GM18868 (cell line): Measurements from ENCODE around the gene RNF14.
A peak's percentile ranks its signal among the peaks of the same experiment; 100 is the strongest.

Experiments used
- ATAC-seq: cut with Tn5 transposase; IDR thresholded peaks from one replicate; pipeline ENCODE4 v1.9.1; 2021; ENCODE audit warnings: mild to moderate bottlenecking, moderate library complexity; ENCODE audit not compliant: unreplicated experiment

RNF14 gene

DNA sequence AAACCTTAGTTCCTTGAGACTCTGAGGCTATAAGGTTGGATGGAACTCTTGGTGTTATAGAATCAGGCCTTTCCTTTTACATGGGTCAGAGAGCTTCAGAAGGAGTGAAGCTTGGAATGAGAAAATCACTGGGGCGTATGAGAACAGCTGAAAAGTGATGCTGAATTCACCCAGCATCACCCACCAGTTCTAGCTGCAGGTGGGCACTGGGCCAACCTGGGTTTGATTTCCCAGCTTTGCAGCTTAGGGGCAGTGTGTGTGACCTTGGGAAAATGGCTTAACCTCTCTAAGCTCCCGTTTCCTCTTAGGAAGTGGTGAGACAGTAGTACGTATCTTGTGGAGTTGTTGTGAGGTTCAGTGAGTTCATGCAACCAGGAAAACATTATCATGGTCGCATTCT lies 21.6 kb upstream of the RNF14 start:
- no peak for ATAC-seq

DNA sequence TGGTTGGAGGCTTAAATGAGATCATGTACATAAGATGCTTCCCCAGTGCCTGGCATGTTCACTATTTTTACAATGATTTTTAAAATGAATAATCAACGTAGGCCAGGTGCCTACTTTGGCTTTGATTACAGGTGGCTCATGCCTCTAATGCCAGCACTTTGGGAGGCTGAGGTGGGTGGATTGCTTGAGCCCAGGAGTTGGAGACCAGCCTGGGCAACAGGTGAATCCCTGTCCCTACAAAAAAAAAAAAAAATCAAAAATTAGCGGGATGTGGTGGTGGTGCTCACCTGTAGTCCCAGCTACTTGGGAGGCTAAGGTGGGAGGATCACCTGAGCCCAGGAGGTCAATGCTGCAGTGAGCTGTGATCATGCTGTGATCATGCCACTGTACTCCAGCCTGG lies 20.1 kb upstream of the RNF14 start:
- no peak for ATAC-seq

DNA sequence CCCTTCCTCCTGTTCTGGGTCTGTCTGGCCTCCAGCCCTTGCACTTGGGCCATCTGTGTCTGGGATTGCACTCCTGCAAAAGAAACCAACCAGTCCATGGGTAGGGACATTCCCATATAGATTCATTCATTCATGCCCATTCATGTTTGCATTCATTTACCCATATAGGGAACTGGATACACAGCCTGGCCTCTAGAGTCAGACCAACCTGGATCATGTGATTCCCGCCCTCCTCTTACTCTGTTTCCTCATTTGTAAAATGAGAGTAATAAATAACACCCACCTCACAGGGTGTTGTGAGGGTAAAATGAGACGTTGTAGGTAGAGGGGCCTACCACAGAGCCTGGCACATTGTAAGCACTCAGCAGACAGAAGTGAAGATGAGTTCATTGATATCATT lies 19.4 kb upstream of the RNF14 start:
- no peak for ATAC-seq

DNA sequence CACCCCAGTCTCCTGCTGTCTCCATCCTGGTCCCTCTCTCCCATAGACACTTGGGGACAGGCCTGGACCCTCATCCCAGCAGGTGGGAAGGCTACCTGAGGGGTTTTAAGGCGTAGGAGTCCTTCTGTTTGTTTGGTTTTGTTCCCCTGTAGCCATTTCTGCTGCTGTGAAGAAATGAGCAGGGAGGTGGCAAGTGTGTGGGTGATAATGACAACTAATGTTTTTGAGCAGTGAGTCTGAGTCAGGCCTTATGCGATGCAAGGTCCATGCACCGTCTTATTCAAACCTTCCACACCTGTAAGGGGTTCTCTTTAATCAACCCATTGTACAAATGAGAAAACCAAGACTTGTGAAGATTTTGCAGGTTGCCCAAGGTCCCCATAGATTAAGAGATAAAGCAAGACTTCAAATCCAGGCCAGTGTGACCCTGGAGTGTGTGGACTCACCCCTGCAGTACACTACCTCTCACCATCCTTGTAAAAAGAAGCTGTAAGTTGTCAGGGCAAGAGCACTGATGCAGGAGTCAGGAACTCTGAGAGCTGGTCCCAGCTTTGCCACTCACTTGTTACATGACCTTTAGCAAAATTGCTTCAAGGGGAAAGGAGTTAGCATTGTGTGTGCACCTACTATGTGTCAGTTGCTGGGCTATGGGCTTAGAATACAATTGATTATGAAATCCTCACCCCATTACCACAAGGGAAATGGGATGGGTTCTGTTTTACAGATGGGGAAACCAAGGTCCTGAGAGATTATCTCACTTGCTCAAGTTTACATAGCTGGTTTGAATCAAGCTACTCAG lies 18.5 kb upstream of the RNF14 start:
- no peak for ATAC-seq

DNA sequence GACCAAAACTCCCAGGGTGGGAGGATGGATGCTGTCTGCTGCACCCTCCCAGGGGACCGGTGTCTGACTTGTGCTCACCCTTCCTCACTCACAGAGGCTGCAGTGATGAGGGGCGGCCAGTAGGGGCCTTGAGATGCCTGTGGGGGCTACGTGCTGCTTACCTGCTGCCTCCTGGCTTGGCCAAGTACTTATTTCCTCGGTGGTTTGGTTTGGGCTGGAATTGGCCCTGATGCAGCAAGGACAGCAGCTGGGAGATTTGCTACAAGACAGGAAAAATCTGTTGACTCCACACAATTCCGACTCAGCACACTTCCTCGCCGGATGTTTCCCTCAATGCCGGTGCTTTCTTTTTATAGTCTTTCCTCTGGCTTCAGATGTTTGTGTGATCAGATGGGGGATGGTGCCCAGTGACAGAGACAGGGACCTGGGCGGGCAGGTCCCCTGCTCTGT lies 17.5 kb upstream of the RNF14 start:
- peak; percentile 91 for ATAC-seq

DNA sequence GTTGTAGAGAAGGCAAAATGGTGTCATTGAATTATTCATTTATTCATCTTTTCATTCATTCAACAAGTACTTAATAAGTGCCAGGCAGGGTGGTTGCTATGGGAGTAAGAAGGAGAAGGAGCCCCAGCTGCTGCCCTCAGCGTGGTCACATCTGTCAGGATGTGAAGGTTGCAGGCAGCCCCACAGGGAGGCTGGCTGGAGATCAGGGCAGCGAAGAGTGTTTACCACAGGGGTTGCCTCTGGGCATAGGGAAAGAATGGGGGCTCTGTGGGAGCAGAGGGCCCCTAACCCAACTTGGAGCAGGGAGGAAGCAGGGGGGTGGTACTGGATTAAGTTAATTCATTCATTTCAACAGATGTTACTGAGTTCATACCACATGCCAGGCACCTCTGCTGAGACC lies 16.9 kb upstream of the RNF14 start:
- ATAC-seq = no peak

DNA sequence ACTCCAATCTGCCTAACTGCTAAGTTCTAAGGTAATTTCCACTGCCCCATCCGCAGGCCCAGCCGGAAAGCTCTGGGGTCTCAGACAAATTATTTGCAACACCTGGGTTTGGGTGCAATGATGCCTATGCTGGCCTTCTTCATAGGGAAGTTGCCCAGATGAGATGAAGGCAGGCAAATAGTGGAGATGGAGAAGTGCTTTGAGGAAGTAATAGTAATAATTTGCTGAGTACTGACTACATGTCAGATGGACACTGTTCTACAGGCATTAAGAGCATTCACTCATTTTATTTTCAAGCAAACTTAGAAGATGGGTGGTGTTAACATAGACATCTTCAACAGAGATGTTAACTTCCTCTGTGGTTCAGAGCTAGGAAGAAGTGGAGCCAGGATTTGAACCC lies 14.7 kb upstream of the RNF14 start:
- ATAC-seq = no peak

DNA sequence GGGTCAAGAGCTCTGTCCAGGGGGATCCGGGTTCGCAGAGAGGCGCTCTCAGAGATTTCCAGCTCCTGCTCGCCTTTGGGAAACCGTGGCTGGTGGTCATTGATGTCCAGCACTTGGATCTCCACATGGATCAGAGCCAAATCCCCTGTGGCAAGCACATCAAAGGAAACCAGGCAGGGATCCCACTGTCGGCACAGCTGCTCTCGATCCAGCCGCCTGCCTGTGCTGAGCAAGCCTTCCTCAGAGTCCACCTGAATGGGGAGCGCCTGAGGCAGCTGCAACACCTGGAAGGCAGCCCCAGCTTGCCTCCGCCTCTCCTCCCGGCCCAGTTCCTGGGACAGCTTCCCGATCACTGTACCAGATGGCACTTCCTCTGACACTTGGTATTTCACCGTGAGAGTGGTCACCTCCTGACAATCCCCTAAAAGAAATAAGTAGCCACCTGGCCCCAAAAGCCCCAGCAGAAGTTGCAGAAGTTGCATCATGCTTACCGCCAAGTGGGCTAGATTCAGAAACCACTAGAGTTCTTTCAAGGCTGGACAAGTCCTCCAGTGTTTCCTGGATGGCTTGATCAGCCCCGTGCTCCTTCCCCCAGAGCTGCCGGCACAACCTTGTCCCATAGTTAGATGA lies 11.4 kb upstream of the RNF14 start:
- ATAC-seq = no peak

DNA sequence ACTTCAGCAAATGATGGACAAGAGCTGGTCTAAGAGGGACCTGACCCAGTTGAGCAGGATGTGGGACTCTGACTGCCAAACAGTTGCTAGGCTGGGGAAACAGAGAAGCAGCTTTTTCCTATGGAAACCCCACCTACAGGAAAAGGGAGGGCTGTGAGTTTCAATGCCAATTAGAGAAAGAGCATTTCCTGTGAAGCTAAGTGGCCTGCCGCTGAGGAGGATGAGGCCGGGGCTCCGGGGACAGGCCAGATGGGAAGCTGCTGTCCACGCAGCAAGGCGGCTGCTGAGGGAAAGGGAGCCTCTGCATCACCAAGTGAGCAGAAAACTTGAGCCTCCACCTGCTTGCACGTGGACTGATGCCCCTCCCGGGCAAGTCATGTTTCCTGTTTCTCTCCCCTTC lies 10.8 kb upstream of the RNF14 start, which contains the start of gene PCDH12:
PCDH12 (minus strand) TSS at position 90 of the 400 bp plus-strand sequence. CDS start 351 bp downstream, outside the sequence.
- no peak for ATAC-seq

DNA sequence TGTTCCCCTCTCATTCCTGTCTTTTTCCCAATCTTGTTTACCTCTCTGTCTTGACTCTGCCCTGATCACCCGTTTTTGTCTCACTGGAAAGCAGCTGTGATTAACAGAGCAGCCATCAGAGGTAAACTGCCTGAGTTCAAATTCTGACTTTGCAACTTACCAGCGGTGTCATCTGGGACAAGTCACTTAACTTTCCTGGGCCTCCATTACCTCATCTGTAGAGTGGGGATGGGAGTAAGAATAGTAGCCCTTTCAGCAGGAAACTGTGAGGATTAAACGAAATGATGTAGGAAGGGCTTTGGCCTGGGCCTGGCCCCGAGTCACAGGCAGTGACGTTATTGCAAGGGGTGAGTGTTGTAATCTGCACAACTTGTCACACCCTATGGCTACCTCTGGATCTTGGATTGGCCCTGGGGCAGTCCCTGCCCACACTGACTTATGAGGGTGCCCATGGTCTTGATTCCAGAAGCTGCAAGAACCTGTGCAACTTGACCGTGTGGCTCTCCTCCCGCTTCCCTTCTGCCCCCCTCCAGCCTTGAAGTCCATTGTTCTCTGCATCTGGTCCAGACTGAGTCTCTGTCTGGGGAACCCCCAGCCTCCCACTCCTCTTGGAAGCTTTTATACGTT lies 10.2 kb upstream of the RNF14 start:
- no peak for ATAC-seq

DNA sequence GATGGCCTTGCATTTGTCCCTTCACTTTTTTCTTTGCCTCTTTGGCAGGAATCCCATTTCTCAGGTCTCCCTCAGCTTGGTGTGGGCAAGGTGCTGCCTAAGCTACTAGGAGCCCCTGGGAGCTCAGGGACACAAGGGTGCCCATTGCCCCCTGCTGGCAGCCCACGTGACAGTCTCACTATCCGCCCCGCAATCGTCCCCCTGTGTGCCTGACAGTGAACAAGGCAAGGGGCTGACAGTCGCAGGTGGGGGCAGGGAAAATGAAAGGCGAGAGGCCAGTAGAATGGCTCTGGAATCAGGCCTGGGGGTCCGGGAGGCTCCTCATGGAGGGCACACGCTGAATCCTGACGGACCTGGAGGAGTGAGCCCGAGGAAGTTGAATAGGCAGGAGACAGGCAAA lies 8.9 kb upstream of the RNF14 start:
- no peak for ATAC-seq

DNA sequence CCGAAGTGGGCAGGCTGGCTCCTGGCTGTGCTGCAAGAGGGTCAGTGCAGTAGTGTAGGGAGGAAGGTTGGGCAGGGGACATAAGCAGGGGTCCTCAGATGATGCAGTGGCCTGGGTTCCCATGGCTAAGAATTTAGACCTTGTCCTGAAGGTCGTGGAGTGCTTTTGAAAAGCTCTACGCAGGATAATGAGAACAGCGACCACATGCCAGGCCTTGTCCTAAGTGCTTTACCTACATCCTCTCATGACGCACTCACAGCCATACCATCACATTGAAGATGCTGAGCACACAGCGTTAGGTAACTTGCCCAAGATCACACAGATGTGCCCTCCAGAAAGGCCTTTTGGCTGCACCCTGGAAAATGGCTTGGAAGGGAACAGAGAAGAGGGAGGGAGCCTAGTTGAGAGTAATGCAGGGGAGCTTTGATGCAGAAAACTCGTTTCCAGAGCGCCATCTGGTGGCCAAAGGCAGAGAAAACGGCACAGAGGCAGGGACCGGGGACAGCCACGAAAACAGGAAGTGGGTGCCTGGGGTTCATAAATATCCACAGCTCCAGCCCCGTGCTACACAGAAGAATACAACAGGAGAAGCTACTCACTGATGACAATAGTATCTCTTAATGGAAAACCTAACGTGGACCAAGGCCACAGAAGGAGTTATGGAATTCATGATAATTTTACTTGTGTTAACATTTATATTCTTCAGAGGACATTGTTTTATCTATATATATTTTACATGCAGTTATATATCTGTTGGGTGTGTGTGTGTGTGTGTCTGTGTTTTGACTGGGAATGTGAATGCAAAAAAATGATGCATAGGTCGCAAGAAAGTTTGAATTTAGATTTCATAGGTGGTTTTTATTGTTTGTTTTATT lies 8.2 kb upstream of the RNF14 start:
- ATAC-seq = peak; percentile 97

DNA sequence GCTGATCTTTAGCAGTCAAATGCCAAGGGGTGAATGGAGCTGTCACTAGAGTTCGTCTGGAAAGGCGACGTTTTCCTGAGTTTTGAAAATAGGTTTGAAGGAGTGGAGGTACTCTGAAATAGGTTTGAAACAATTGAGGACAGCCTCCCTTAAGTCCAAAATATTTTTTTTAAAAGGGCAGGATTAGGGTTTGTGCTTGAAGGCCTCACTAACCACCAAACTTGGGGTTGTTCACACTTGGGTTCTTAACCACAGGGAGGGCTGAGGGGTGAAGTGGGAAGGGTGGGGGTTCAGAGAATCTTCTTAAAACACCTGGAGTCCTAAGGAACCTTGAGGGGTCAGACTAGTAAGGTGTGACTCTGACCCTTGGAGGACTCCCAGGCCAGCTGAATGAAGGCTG lies 7.4 kb upstream of the RNF14 start:
- no peak for ATAC-seq

DNA sequence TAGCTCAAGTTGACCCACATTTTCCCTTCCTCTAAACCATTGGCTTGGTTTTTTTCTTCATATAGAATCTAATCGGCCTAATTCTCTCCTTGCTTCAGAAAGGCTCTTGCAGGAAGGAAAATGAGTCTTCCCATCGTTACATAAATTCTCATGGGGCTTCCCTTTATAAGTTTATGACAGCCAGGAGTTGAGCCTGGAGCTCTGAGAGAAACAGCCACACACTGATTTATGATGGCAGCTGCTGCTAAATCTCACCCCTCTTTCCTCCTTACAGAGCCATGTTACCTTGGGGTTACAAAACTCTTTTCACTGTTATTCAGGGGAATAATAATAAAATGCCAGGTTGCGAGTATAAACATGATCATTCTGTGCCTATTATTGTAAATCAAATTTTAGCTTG lies 5.2 kb upstream of the RNF14 start:
- no peak for ATAC-seq

DNA sequence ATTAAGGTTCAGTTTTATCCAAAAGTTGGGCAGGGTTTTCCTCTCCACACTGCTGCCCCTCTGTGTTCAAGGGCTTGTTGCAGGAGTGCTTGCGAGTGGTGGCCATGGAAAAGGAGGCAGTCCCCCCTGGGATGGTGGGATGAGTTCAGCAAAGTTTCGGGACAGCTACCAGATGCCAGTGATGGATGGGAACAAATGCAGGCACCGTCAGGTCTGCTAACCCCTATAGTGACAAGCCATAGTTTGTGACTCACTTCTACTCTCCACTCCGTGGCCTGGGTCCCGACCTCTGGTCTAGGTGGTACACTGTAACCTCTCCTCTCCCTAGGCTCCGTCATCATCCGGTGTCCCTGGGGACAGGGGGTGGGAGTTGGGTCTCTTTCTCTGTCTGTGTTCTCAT lies 3.8 kb upstream of the RNF14 start:
- no peak for ATAC-seq

DNA sequence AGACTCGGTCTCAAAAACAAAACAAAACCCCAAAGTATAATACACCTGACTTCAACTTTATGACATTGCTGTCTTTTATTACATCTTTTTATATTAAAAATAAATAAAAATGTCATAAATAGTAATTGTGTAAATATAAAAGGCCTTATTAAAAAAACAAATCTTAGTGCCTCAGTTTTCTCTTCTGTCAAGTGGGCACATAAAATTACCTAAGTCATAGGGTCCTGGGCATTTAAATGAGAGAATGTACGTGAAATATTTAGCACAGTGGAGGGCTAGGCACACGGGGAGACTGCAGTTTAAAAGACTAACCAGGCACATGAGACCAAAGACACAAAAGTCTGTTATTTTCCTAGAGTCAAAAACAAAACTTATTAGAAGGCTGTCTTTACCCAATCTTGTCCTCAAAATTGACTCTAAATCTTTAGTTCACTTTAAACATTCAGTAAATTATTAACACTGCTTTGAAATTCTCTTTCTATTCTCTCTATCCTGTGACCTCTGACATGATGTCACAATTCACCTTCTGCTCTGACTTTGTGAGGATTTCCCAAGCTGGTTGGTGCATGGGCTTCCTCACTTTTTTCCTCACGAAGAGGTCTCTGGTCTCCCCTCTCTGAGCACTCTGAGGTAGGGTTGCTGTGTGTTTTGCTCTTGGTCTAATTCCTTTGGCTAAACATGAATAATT lies 2.5 kb upstream of the RNF14 start:
- no peak for ATAC-seq

DNA sequence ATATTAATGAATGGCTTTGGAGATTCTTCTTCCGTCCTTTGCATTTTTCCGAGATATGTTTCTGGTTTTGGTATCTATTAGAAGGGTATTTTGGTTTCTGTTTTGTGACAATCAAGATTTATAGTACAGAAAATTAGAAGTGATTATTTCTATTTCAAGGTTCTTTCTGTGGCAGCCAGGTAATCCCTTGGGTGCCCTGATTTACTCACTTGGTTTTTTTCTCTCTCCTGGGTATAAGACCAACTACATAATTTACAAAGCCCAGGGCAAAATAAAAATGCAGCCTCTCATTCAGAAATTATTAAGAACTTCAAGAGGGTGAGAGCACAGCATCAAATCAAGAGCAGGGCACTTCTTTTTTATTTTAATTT lies 2.0 kb upstream of the RNF14 start:
- no peak for ATAC-seq

DNA sequence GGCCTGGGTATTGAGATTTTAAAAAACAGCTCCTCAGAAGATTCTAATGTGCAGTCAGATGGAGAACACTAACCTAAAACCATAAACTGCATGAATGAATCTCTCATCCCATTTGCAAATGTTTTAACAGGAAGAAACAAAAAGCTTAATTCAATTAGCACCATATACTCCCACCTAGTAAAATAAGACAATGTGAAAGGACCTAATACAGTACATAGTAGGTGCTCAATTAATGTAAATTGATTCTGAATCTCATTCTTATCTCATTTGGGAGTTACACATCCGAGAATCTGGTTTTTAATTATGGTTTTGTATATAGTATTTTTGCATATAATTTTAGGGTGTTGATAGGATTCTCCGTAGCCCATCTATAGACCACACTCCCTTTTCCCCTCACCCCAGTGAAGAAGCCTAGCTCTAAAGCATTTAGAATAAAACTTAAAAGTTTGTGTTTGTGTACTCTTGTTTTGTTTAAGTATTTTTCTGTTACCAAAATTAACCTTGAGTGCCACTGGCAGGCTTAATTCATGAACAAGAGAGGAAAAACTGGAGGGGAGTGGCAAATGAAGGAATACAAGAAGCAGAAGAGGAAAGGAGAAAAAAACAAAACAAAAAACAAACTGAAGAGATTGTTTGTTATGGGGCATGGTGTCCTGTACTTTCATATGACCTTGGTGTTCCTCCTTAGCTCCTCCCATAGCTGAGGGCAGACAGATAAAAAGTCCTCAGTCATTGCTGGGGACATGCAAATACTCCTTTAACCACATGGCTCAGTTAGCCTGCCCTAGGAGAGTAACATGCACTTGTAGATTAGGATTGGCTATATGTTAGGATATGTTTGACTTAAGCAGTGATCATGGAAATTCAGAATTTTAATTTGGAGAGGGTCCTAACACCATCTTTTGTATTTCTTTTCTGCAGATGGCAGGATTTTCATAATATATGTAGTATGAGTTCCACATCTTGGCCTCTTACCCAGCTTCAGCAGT lies 1.2 kb downstream of the RNF14 start:
- ATAC-seq = peak; percentile 42

DNA sequence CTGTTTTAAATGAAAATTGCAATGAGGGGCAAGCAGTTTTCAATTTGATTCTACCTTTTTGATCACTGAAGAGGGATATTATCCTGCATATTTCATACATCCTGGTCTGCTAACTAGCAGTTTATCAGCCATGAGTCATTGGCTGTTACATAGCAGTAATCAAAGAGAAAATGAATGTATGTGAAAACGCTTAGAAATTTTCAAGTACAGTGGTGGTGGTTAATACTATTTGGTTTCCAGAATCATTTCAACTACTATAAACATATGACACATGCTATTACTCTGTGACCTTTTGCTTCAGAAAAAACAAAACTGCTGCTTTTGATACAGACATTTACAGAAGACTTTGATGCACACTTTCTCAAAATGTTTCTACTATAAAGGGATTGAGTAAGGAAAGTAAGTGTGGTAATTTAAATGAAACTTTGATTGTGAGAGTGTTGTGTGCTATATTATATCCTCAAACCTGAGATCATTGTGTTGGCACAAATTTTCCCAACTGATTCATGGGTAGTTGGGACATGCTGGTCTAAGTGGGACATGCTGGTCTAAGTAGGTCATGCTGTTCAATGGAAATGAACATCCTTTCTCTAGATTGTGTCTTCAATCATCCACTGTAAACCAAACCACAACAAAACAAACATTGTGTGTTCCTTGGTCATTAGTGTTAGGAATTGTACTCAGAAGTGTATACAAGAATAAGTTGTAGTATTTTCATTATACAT lies 5.1 kb downstream of the RNF14 start:
- no peak for ATAC-seq
